A549 (cell line): ENCODE results near the gene NKIRAS2. TPM values are rescaled to one million over a fixed set of nuclear protein-coding genes. Genes with fewer than 3 reads are reported as not detected.

ENCODE experiments used
- ATAC-seq, 2 experiments: fragments of 200-7000 bp in 1 of 2; fragments of >200 bp in 1 of 2; cut with Nextera tagmentation in 1 of 2; cut with Tn5 transposase in 1 of 2; 3 replicates each; pipeline versions ENCODE4 v1.8.0 to v1.9.1; 2018 to 2020; ENCODE audit warnings: mild to moderate bottlenecking in 1 of 2, moderate library complexity in 1 of 2
- CTCF ChIA-PET: fragments of 300-600 bp; sonication (Branson Sonifier 250); formaldehyde crosslinking; extraction: SDS; loops from one replicate; lab custom pipeline; 2021; ENCODE audit warnings: antibody characterized with exemption, inconsistent platforms; lab: Yijun Ruan, JAX
- POLR2A ChIA-PET: fragments of 350-600 bp; formaldehyde crosslinking; extraction: SDS; loops from one replicate; lab custom pipeline; 2021; ENCODE audit warnings: antibody characterized with exemption, inconsistent platforms; lab: Yijun Ruan, JAX
- DNase-seq, 2 experiments: peaks; one replicate each; pipeline versions ENCODE4 v3.0.0 to v3.0.0-alpha.2; 2011 to 2016; ENCODE audit warnings: low read depth in 1 of 2, low spot score in 1 of 2
- FAIRE-seq: peaks from 2 replicates; lab custom pipeline; 2011; peaks lifted over from hg19 to GRCh38; lab: Jason Lieb, UNC
- H3K27ac ChIP-seq, 2 experiments: fragments of >200 bp; sonication (Bioruptor Twin); formaldehyde crosslinking; 3 replicates each; pipeline ENCODE4 v1.5.1; 2016 to 2017
- H3K4me1 ChIP-seq: fragments of >200 bp; sonication (Bioruptor Twin); formaldehyde crosslinking; 3 replicates; pipeline ENCODE4 v1.6.1; 2016
- H3K4me2 ChIP-seq: fragments of >200 bp; sonication (Bioruptor Twin); formaldehyde crosslinking; 3 replicates; pipeline ENCODE4 v1.6.1; 2016
- H3K4me3 ChIP-seq: fragments of >200 bp; sonication (Bioruptor Twin); formaldehyde crosslinking; 3 replicates; pipeline ENCODE4 v1.5.1; 2016
- H3K9me3 ChIP-seq: fragments of >200 bp; sonication (Bioruptor Twin); formaldehyde crosslinking; 3 replicates; pipeline ENCODE4 v1.6.1; 2016
- CHD2 ChIP-seq: fragments of 150-350 bp; IDR thresholded peaks from 2 replicates; pipeline ENCODE4 v1.6.1; 2014; ENCODE audit warnings: low read length; ENCODE audit not compliant: partially characterized antibody
- CHD4 ChIP-seq: fragments of 200-600 bp; sonication (generic); IDR thresholded peaks from 2 replicates; pipeline ENCODE4 v1.6.1; 2016; ENCODE audit warnings: antibody characterized with exemption, mild to moderate bottlenecking, borderline replicate concordance
- EHF ChIP-seq: fragments of 250-450 bp; sonication (Bioruptor Pico); IDR thresholded peaks from 2 replicates; pipeline ENCODE4 v1.5.0; 2020; ENCODE audit warnings: mild to moderate bottlenecking
- HEYL ChIP-seq: fragments of 250-450 bp; sonication (Bioruptor Pico); IDR thresholded peaks from 2 replicates; pipeline ENCODE4 v1.8.0; 2021; ENCODE audit warnings: mild to moderate bottlenecking, moderate library complexity
- HOXB13 ChIP-seq: fragments of 250-450 bp; sonication (Bioruptor Pico); IDR thresholded peaks from 2 replicates; pipeline ENCODE4 v1.5.0; 2020; ENCODE audit warnings: low read depth, mild to moderate bottlenecking, moderate library complexity
- HOXB5 ChIP-seq: fragments of 250-450 bp; sonication (Bioruptor Pico); IDR thresholded peaks from 2 replicates; pipeline ENCODE4 v1.5.0; 2020; ENCODE audit warnings: mild to moderate bottlenecking, moderate library complexity
- JUN ChIP-seq, 2 experiments: fragments of >200 bp; sonication (Bioruptor Twin); formaldehyde crosslinking; IDR thresholded peaks; 2 replicates in 1 of 2; 3 replicates in 1 of 2; pipeline ENCODE4 v1.6.1; 2016 to 2017
- PHF8 ChIP-seq: fragments of 200-600 bp; sonication (generic); IDR thresholded peaks from 2 replicates; pipeline ENCODE4 v1.6.1; 2016; ENCODE audit warnings: low read depth, mild to moderate bottlenecking, antibody characterized with exemption, moderate library complexity, borderline replicate concordance
- RARB ChIP-seq: fragments of 250-450 bp; sonication (Bioruptor Pico); IDR thresholded peaks from 2 replicates; pipeline ENCODE4 v1.8.0; 2021; ENCODE audit warnings: mild to moderate bottlenecking, moderate library complexity
- TP53 ChIP-seq: fragments of 250-450 bp; sonication (Bioruptor Pico); IDR thresholded peaks from 2 replicates; pipeline ENCODE4 v1.5.0; 2021; ENCODE audit warnings: mild to moderate bottlenecking, moderate library complexity
- USF2 ChIP-seq: fragments of 450-650 bp; IDR thresholded peaks from 2 replicates; pipeline ENCODE4 v1.6.1; 2014; ENCODE audit warnings: antibody characterized with exemption
- ZSCAN20 ChIP-seq: fragments of 250-450 bp; sonication (Bioruptor Pico); IDR thresholded peaks from 2 replicates; pipeline ENCODE4 v1.8.0; 2022; ENCODE audit warnings: mild to moderate bottlenecking, moderate library complexity
- WGBS: methylation state at CpG from one replicate; pipeline ENCODE4 v1.1.6; 2017; ENCODE audit errors: missing lambda C conversion rate; 5-methylcytosine and 5-hydroxymethylcytosine counted together
- polyA plus RNA-seq, 4 experiments: library from polyadenylated mRNA; depleted of rRNA in 3 of 4; stranded (reverse); fragments of >200 nt; fragmentation: RNase III in 1 of 4; extraction: RNeasy Plus Mini Kit Qiagen cat#74134 plus additional on column Dnase treatment in 1 of 4; gene quantifications; 2 replicates in 3 of 4; 3 replicates in 1 of 4; pipeline ENCODE4 v1.2.3, GENCODE V29; 2011 to 2017
- TF ChIP-seq, protein P1 (sequence below): fragments of 250-450 bp; sonication (Bioruptor Pico); IDR thresholded peaks from 2 replicates; pipeline ENCODE4 v1.5.0; 2021; ENCODE audit warnings: mild to moderate bottlenecking, moderate library complexity, borderline replicate concordance
- TF ChIP-seq, protein P2 (sequence below): fragments of 150-350 bp; IDR thresholded peaks from 2 replicates; pipeline ENCODE4 v1.6.1; 2014; ENCODE audit warnings: low read depth, mild to moderate bottlenecking, low read length

The NKIRAS2 gene
- polyA plus RNA-seq, 2 of the 4 experiments (the other 2 are of a cell fraction) = 48.0 to 52.2 TPM

- TF ChIP-seq HEYL (CRISPR knock-in tag) (no peak), EHF (CRISPR knock-in tag) (no peak), CHD2 (no peak), HOXB13 (no peak), PHF8 (no peak), TP53 (CRISPR knock-in tag) (no peak)
- ATAC-seq (peak; percentile 3 to 9; a peak in 3 of 6 replicates), DNase-seq (no peak), FAIRE-seq (no peak)
- ChIA-PET POLR2A (interaction anchor here (0.9 to 1.1 kb wide), 3 partner anchors 39 to 47 kb away, joined by 3 to 4 read pairs (median 3); partner anchors contain the start of gene NKIRAS2), CTCF (interaction anchor here (0.6 to 29.5 kb wide), 12 partner anchors 8 to 433 kb away, joined by 3 to 378 read pairs (median 4); partner anchors contain the start of genes CNP, DNAJC7, KCNH4 and NKIRAS2)
- Histone ChIP-seq H3K4me3 (no peak overlapping the region), H3K4me2 (no peak overlapping the region), H3K9me3 (no peaks in the 10 kb centered on the region), H3K27ac (no peak overlapping the region), H3K4me1 (peaks cover 9% of the 10 kb centered on the region; the same call in 1 of the 3 replicates)
- WGBS = 78% methylated on average over 22 of the region's 22 CpGs
Measured at GRCh38 chr17:41972571-41973407, 47.1 kb upstream of the NKIRAS2 start.

GRCh38 chr17:41973408-41973811, 46.5 kb upstream of the NKIRAS2 start:
- ChIA-PET CTCF (interaction anchor here (0.6 to 29.5 kb wide), 10 partner anchors 9 to 432 kb away, joined by 3 to 378 read pairs (median 6); partner anchors contain the start of genes CNP, DNAJC7, KCNH4 and NKIRAS2), POLR2A (interaction anchor here (1.1 kb wide), 1 partner anchor 38 kb away, joined by 4 read pairs; no protein-coding TSS in a partner anchor)
- Histone ChIP-seq H3K4me2 (no peak overlapping the region), H3K27ac (no peak overlapping the region), H3K4me3 (no peak overlapping the region), H3K4me1 (0 out of 3 replicates have a peak, but pooled peaks cover 7% of the 10 kb centered on the region), H3K9me3 (no peaks in the 10 kb centered on the region)
- no peak for FAIRE-seq
- TF ChIP-seq JUN (IDR thresholded peaks at IDR 0.05) (0 out of 5 replicates have a peak, but pooled peaks of 1 of the 2 experiments have one; percentile 2), HOXB5 (CRISPR knock-in tag) (no peak), USF2 (no peak), RARB (CRISPR knock-in tag) (no peak)
- TF ChIP-seq, protein P1, sequence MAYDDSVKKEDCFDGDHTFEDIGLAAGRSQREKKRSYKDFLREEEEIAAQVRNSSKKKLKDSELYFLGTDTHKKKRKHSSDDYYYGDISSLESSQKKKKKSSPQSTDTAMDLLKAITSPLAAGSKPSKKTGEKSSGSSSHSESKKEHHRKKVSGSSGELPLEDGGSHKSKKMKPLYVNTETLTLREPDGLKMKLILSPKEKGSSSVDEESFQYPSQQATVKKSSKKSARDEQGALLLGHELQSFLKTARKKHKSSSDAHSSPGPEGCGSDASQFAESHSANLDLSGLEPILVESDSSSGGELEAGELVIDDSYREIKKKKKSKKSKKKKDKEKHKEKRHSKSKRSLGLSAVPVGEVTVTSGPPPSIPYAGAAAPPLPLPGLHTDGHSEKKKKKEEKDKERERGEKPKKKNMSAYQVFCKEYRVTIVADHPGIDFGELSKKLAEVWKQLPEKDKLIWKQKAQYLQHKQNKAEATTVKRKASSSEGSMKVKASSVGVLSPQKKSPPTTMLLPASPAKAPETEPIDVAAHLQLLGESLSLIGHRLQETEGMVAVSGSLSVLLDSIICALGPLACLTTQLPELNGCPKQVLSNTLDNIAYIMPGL (CRISPR knock-in tag) = no peak
- no peak for DNase-seq
- 85% methylated on average over 15 of the region's 19 CpGs for WGBS
- no peak for ATAC-seq

DNA sequence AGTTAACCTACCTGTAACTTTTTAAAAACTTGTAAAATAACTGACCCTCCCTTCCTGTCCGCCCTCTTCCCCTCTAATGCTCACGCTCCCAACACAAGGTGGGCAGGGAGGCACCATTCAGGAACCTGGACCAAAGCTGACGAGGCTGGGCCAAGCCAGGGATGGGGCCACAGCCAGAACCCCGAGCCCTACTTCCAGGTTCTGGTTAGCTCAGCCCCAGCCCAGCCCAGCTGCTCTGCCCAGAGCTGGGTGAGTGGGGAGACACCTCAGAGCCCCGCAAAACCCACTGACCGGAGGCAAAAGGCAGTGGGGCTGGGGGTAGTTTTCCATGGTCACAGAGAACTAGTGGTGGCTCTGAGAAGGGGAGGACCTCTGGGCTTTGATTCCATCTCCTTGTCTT, 45.9 kb upstream of the NKIRAS2 start:
- Histone ChIP-seq H3K4me3 (no peak overlapping the region), H3K4me1 (0 out of 3 replicates have a peak, but pooled peaks cover 7% of the 10 kb centered on the region), H3K4me2 (no peak overlapping the region), H3K27ac (no peak overlapping the region), H3K9me3 (no peaks in the 10 kb centered on the region)
- CTCF ChIA-PET = interaction anchor here (1.0 to 29.5 kb wide), 6 partner anchors 9 to 156 kb away, joined by 3 to 378 read pairs (median 10); partner anchors contain the start of genes CNP, DNAJC7 and NKIRAS2
- FAIRE-seq (no peak), DNase-seq (no peak), ATAC-seq (no peak)
- TF ChIP-seq, protein P2, sequence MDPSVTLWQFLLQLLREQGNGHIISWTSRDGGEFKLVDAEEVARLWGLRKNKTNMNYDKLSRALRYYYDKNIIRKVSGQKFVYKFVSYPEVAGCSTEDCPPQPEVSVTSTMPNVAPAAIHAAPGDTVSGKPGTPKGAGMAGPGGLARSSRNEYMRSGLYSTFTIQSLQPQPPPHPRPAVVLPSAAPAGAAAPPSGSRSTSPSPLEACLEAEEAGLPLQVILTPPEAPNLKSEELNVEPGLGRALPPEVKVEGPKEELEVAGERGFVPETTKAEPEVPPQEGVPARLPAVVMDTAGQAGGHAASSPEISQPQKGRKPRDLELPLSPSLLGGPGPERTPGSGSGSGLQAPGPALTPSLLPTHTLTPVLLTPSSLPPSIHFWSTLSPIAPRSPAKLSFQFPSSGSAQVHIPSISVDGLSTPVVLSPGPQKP = no peak
- no peak for TF ChIP-seq CHD4
- TF ChIP-seq ZSCAN20 (CRISPR knock-in tag) = no peak
- POLR2A ChIA-PET = interaction anchor here (1.0 kb wide), 1 partner anchor 44 kb away, joined by 3 read pairs; no protein-coding TSS in a partner anchor
- 79% methylated on average over 6 of the region's 6 CpGs for WGBS
